CD14-positive monocyte (primary cell): Measurements from ENCODE around the gene LAX1. TPM values are rescaled to one million over a fixed set of nuclear protein-coding genes. Genes with fewer than 3 reads are reported as not detected.

Experiments
- DNase-seq, 3 donors: peaks; one replicate each; pipeline ENCODE4 v3.0.0-alpha.2; 2011 to 2022
- H2AFZ ChIP-seq: 2 replicates; pipeline ENCODE4 v1.6.0; 2012; ENCODE audit warnings: mild to moderate bottlenecking, low read depth, low read length, inconsistent platforms; ENCODE audit not compliant: insufficient read depth, poor library complexity, severe bottlenecking
- H3K27ac ChIP-seq, 2 donors: 1 replicate in 1 of 2; 2 replicates in 1 of 2; pipeline ENCODE4 v1.5.1; 2012 to 2013; ENCODE audit warnings: low read length in 2 of 2, control low read depth in 1 of 2, inconsistent platforms in 1 of 2, low read depth in 1 of 2, mild to moderate bottlenecking in 1 of 2
- H3K27me3 ChIP-seq, 2 donors: one replicate each; pipeline versions ENCODE4 v1.6.0 to v1.6.1; 2011 to 2013; ENCODE audit warnings: low read length in 2 of 2; ENCODE audit not compliant: control insufficient read depth in 2 of 2, insufficient read depth in 2 of 2
- H3K36me3 ChIP-seq, 2 donors: replicated peaks in 1 of 2; 1 replicate in 1 of 2; 2 replicates in 1 of 2; pipeline versions ENCODE4 v1.5.1 to v1.6.1; 2012 to 2013; ENCODE audit warnings: low read length in 2 of 2, control low read depth in 1 of 2, inconsistent platforms in 1 of 2, mild to moderate bottlenecking in 1 of 2; ENCODE audit not compliant: insufficient read depth in 2 of 2, control insufficient read depth in 1 of 2
- H3K4me1 ChIP-seq, 2 donors: 1 replicate in 1 of 2; 2 replicates in 1 of 2; pipeline versions ENCODE4 v1.5.1 to v1.6.1; 2012 to 2013; ENCODE audit warnings: low read length in 2 of 2, control low read depth in 1 of 2, inconsistent platforms in 1 of 2, mild to moderate bottlenecking in 1 of 2, moderate library complexity in 1 of 2; ENCODE audit not compliant: insufficient read depth in 2 of 2, control insufficient read depth in 1 of 2
- H3K4me2 ChIP-seq: replicated peaks from 2 replicates; pipeline ENCODE3; 2012; ENCODE audit warnings: low read length, moderate library complexity, mild to moderate bottlenecking; ENCODE audit not compliant: poor library complexity, severe bottlenecking; ENCODE audit errors: extremely low read depth
- H3K4me3 ChIP-seq, 3 experiments: fragments of 200-600 bp in 1 of 3; sonication (generic) in 1 of 3; replicated peaks in 1 of 3; 1 replicate in 2 of 3; 2 replicates in 1 of 3; pipeline ENCODE4 v1.5.1; 2011 to 2013; ENCODE audit warnings: low read length in 3 of 3, mild to moderate bottlenecking in 3 of 3, control low read depth in 2 of 3, low read depth in 2 of 3, inconsistent platforms in 1 of 3, moderate library complexity in 1 of 3
- H3K79me2 ChIP-seq: 2 replicates; pipeline ENCODE4 v1.6.0; 2012; ENCODE audit warnings: mild to moderate bottlenecking, control low read depth, inconsistent platforms, low read length, moderate library complexity; ENCODE audit not compliant: insufficient read depth
- H3K9ac ChIP-seq: 2 replicates; pipeline ENCODE4 v1.6.0; 2017; ENCODE audit warnings: low read length, mild to moderate bottlenecking; ENCODE audit not compliant: insufficient read depth, poor library complexity, severe bottlenecking
- H3K9me3 ChIP-seq, 2 donors: replicated peaks in 1 of 2; 1 replicate in 1 of 2; 2 replicates in 1 of 2; pipeline versions ENCODE4 v1.5.1 to v1.6.1; 2012 to 2013; ENCODE audit warnings: low read length in 2 of 2, control low read depth in 1 of 2; ENCODE audit not compliant: control insufficient read depth in 1 of 2, insufficient read depth in 1 of 2
- H4K20me1 ChIP-seq: 2 replicates; pipeline ENCODE4 v1.6.0; 2012; ENCODE audit warnings: mild to moderate bottlenecking, low read length, control low read depth, moderate library complexity; ENCODE audit not compliant: insufficient read depth
- H3K27ac Mint-ChIP-seq, 7 donors: one replicate each; pipeline ENCODE4 v1.8.0; 2020; ENCODE audit warnings: mild to moderate bottlenecking in 7 of 7, mixed read lengths in 7 of 7, moderate library complexity in 6 of 7, inconsistent platforms in 2 of 7
- H3K27me3 Mint-ChIP-seq, 3 donors: one replicate each; pipeline ENCODE4 v1.8.0; 2021 to 2022; ENCODE audit warnings: low read depth in 3 of 3, mild to moderate bottlenecking in 3 of 3, mixed read lengths in 3 of 3, moderate library complexity in 3 of 3, inconsistent platforms in 1 of 3
- H3K36me3 Mint-ChIP-seq, 2 donors: one replicate each; pipeline ENCODE4 v1.8.0; 2020; ENCODE audit warnings: mixed read lengths in 2 of 2, inconsistent platforms in 1 of 2, mild to moderate bottlenecking in 1 of 2
- H3K4me1 Mint-ChIP-seq: one replicate; pipeline ENCODE4 v1.8.0; 2020; ENCODE audit warnings: mild to moderate bottlenecking, mixed read lengths
- H3K4me3 Mint-ChIP-seq, 2 donors: one replicate each; pipeline ENCODE4 v1.8.0; 2020; ENCODE audit warnings: mild to moderate bottlenecking in 2 of 2, mixed read lengths in 2 of 2, moderate library complexity in 1 of 2
- H3K9me3 Mint-ChIP-seq, 7 donors: one replicate each; pipeline ENCODE4 v1.8.0; 2020 to 2022; ENCODE audit warnings: mixed read lengths in 7 of 7, mild to moderate bottlenecking in 6 of 7, moderate library complexity in 6 of 7, inconsistent platforms in 2 of 7
- CTCF ChIP-seq: fragments of 200-600 bp; IDR thresholded peaks from one replicate; pipeline ENCODE4 v1.8.0; 2022; ENCODE audit warnings: antibody characterized with exemption, mild to moderate bottlenecking
- WGBS: methylation state at CpG from one replicate; pipeline ENCODE4 v1.1.5; 2013; ENCODE audit warnings: missing lambda C conversion rate; ENCODE audit not compliant: insufficient coverage; 5-methylcytosine and 5-hydroxymethylcytosine counted together
- intact Hi-C, 2 donors: fragments of 100-400 bp; cut with micrococcal nuclease; formaldehyde crosslinking; loops; one replicate each; pipeline versions ENCODE4 v1.15.0 to v1.15.1; 2023
- polyA minus RNA-seq: library from RNA; depleted of rRNA, polyadenylated mRNA; stranded (reverse); fragments of >200 nt; gene quantifications from 2 replicates; pipeline ENCODE4 v1.2.3, GENCODE V29; 2012
- polyA plus RNA-seq, 3 donors: library from polyadenylated mRNA; depleted of rRNA in 1 of 3; unstranded in 2 of 3; stranded (reverse) in 1 of 3; fragments of 300-500 nt in 2 of 3; fragments of >200 nt in 1 of 3; fragmentation: Illumina TruSeq in 2 of 3; gene quantifications; 1 replicate in 2 of 3; 2 replicates in 1 of 3; pipeline ENCODE4 v1.2.3, GENCODE V29; 2012 to 2021
- total RNA-seq, 12 experiments: library from RNA in 1 of 12; stranded (reverse) in 1 of 12; fragments of 120-200 nt in 1 of 12; gene quantifications; one replicate each; pipeline ENCODE4 v1.2.4 and lab custom pipeline; 2013 to 2026; ENCODE audit warnings: mixed read lengths in 6 of 12, inconsistent platforms in 1 of 12

LAX1 gene
- total RNA-seq (2013): 0.19 TPM
- polyA plus RNA-seq: under 1 TPM in 1 of 3 donors, not detected in 2; 0.07 TPM
- polyA minus RNA-seq: 0.16 TPM in 1 of 2 replicates, not detected in the other
- total RNA-seq (lab: John Stamatoyannopoulos, UW): 0 to 8.1 (median 0.37) reads per million in 11 experiments

- peak within 1 kb of the TSS in 1 of 2 donors; percentile 53 for H3K4me3 Mint-ChIP-seq
- no peaks in the 10 kb centered on the region for H3K27me3 ChIP-seq
- peaks cover 33% of the 10 kb centered on the region for H3K4me1 Mint-ChIP-seq
- no peaks in the 10 kb centered on the region for H3K9me3 ChIP-seq
- no peaks in the 10 kb centered on the region for H3K79me2 ChIP-seq
- no peaks in the 10 kb centered on the region for H3K36me3 ChIP-seq
- H3K4me3 ChIP-seq: no peak within 1 kb of the TSS
- H3K9me3 Mint-ChIP-seq: peaks cover 0 to 3% (median 0%) of the 10 kb centered on the region in 7 donors
- no peak for TF ChIP-seq CTCF
- no peak within 1 kb of the TSS for H3K27ac ChIP-seq
- peak within 1 kb of the TSS; percentile 46 for H2AFZ ChIP-seq
- peaks cover 0 to 1% (median 0%) of the 10 kb centered on the region in 3 donors for H3K27me3 Mint-ChIP-seq
- peak within 1 kb of the TSS in 5 of 7 donors; percentile 28 to 74 (median 51) for H3K27ac Mint-ChIP-seq
- H3K4me1 ChIP-seq: peaks cover 12% of the 10 kb centered on the region in 2 donors
- intact Hi-C loops: no loop called here
- peaks cover 0 to 3% of the 10 kb centered on the region in 2 donors for H3K36me3 Mint-ChIP-seq
- H3K4me2 ChIP-seq: no peak within 1 kb of the TSS
- WGBS: 84% methylated on average over 13 of the region's 16 CpGs
- no peak within 1 kb of the TSS for H3K9ac ChIP-seq
- no peaks in the 10 kb centered on the region for H4K20me1 ChIP-seq
- DNase-seq: no peak
Measured at GRCh38 chr1:203765029-203765837, at the start of gene LAX1. Gene LAX1, plus strand, starts transcription at chr1:203765183. Its CDS starts 383 bp downstream, at chr1:203765566.

GRCh38 chr1:203717120-203717519 lies 47.9 kb upstream of the LAX1 start:
- no peaks in the 10 kb centered on the region for H3K4me1 Mint-ChIP-seq
- no peak for TF ChIP-seq CTCF
- Histone ChIP-seq H3K79me2 (no peaks in the 10 kb centered on the region), H3K36me3 (peaks cover 71 to 95% of the 10 kb centered on the region in 2 donors), H4K20me1 (no peaks in the 10 kb centered on the region), H3K4me2 (no peak overlapping the region), H3K27ac (no peak overlapping the region), H3K4me3 (no peak overlapping the region), H3K4me1 (no peaks in the 10 kb centered on the region), H3K9me3 (no peaks in the 10 kb centered on the region), H3K27me3 (no peaks in the 10 kb centered on the region), H2AFZ (no peak overlapping the region), H3K9ac (no peak overlapping the region)
- peaks cover 76 to 82% of the 10 kb centered on the region in 2 donors for H3K36me3 Mint-ChIP-seq
- H3K9me3 Mint-ChIP-seq: no peaks in the 10 kb centered on the region
- DNase-seq: no peak
- no peaks in the 10 kb centered on the region for H3K27me3 Mint-ChIP-seq
- intact Hi-C loops: no loop called here
- no peak overlapping the region for H3K27ac Mint-ChIP-seq
- H3K4me3 Mint-ChIP-seq: no peak overlapping the region
- WGBS: no CpG with 5 or more reads among the region's 3 CpGs
